Upper lobe of left lung (tissue), 6 donors: Measurements from ENCODE around the gene IFNAR1. TPM values are rescaled to one million over a fixed set of nuclear protein-coding genes. Genes with fewer than 3 reads are reported as not detected.
"Not testable (repeated sequence)": the region's sequence is repeated elsewhere in the genome, so short reads cannot be mapped to it uniquely, and the experiment has no call there.

Experiments
- ATAC-seq, 2 donors: fragments of 200-7000 bp; cut with Tn5 transposase; one replicate each; pipeline ENCODE4 v1.9.1; 2022; ENCODE audit warnings: mild to moderate bottlenecking in 2 of 2, moderate library complexity in 2 of 2; ENCODE audit not compliant: low FRiP score in 2 of 2
- DNase-seq, 2 donors: peaks; one replicate each; pipeline ENCODE4 v3.0.0-alpha.2; 2019 to 2020
- H3K27ac ChIP-seq, 4 donors: fragments of 200-600 bp; sonication (generic); one replicate each; pipeline ENCODE4 v1.5.1; 2016 to 2019
- H3K27me3 ChIP-seq, 4 donors: fragments of 200-600 bp; sonication (generic); one replicate each; pipeline ENCODE4 v1.5.1; 2017 to 2019
- H3K36me3 ChIP-seq, 4 donors: fragments of 200-600 bp; sonication (generic); one replicate each; pipeline ENCODE4 v1.5.1; 2016 to 2019
- H3K4me1 ChIP-seq, 4 donors: fragments of 200-600 bp; sonication (generic); one replicate each; pipeline ENCODE4 v1.5.1; 2018 to 2019
- H3K4me3 ChIP-seq, 4 donors: fragments of 200-600 bp; sonication (generic); one replicate each; pipeline ENCODE4 v1.5.1; 2017 to 2019; ENCODE audit warnings: mild to moderate bottlenecking in 2 of 4, moderate library complexity in 1 of 4
- H3K9me3 ChIP-seq, 4 donors: fragments of 200-600 bp; sonication (generic); one replicate each; pipeline ENCODE4 v1.5.1; 2018 to 2019
- EP300 ChIP-seq, 4 donors: sonication (generic); formaldehyde crosslinking; IDR thresholded peaks; one replicate each; pipeline ENCODE4 v1.5.1; 2017; ENCODE audit warnings: antibody characterized with exemption in 4 of 4, control low read depth in 2 of 4
- POLR2A ChIP-seq, 4 donors: fragments of 450-650 bp; IDR thresholded peaks; one replicate each; pipeline ENCODE4 v1.5.1; 2016 to 2017; ENCODE audit warnings: antibody characterized with exemption in 4 of 4, mild to moderate bottlenecking in 2 of 4
- POLR2AphosphoS5 ChIP-seq, 2 donors: sonication (generic); formaldehyde crosslinking; IDR thresholded peaks; one replicate each; pipeline ENCODE4 v1.5.1; 2017; ENCODE audit warnings: antibody characterized with exemption in 2 of 2
- WGBS, 2 donors: methylation state at CpG; one replicate each; pipeline ENCODE4 v1.1.5; 2017 to 2018; 5-methylcytosine and 5-hydroxymethylcytosine counted together
- total RNA-seq, 6 donors: library from RNA; depleted of rRNA in 4 of 6; stranded (reverse); fragments of >200 nt in 4 of 6; gene quantifications; one replicate each; pipeline versions ENCODE4 v1.1.0 to v1.2.1, GENCODE V29; 2016 to 2021
- TF ChIP-seq, protein P1 (sequence below), 6 experiments: fragments of 450-650 bp in 4 of 6; fragments of 200-600 bp in 2 of 6; sonication (generic) in 2 of 6; IDR thresholded peaks; one replicate each; pipeline ENCODE4 v1.5.1; 2016 to 2019; ENCODE audit warnings: antibody characterized with exemption in 6 of 6
- donor health status: DM: no; HTN: no; CAD: no; lungs with moderate emphysema.
- donor health status: DM: no; HTN: yes; CAD: no; lungs with severe emphysema.

IFNAR1 gene
- total RNA-seq, 6 donors from 2014 or later: 17.1 to 68.5 (median 36.0) TPM

DNA sequence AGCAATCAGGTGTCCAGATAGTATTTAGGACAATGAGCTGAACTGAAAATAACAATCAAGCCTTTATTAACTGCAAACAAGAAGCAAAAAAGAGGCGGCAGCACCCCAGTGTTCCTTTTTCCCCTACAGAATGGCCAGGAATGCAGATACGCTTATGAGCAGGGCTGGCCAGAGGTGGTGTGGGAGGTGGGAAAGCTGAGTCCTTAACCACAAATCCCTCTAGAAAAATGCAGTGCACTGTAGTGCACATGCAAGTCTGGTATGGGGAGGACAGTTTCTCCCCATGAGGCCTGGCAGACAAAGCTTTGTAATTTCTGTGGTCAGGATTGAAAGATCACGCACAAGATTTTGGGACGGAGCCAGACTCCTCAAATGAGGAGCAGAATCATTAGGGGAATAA lies 10.7 kb upstream of the IFNAR1 start:
- Histone ChIP-seq H3K9me3 (no peaks in the 10 kb centered on the region), H3K36me3 (no peaks in the 10 kb centered on the region), H3K27ac (no peak overlapping the region), H3K4me3 (no peak overlapping the region), H3K27me3 (no peaks in the 10 kb centered on the region), H3K4me1 (no peaks in the 10 kb centered on the region)
- TF ChIP-seq, protein P1, sequence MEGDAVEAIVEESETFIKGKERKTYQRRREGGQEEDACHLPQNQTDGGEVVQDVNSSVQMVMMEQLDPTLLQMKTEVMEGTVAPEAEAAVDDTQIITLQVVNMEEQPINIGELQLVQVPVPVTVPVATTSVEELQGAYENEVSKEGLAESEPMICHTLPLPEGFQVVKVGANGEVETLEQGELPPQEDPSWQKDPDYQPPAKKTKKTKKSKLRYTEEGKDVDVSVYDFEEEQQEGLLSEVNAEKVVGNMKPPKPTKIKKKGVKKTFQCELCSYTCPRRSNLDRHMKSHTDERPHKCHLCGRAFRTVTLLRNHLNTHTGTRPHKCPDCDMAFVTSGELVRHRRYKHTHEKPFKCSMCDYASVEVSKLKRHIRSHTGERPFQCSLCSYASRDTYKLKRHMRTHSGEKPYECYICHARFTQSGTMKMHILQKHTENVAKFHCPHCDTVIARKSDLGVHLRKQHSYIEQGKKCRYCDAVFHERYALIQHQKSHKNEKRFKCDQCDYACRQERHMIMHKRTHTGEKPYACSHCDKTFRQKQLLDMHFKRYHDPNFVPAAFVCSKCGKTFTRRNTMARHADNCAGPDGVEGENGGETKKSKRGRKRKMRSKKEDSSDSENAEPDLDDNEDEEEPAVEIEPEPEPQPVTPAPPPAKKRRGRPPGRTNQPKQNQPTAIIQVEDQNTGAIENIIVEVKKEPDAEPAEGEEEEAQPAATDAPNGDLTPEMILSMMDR (IDR thresholded peaks at IDR 0.05): no peak
- no peak for TF ChIP-seq EP300 (IDR thresholded peaks at IDR 0.05)
- no peak for TF ChIP-seq POLR2A (IDR thresholded peaks at IDR 0.05)
- TF ChIP-seq POLR2AphosphoS5 (IDR thresholded peaks at IDR 0.05): no peak
- WGBS, 2 donors: 68 to 90% methylated on average over 4 of the region's 4 CpGs
- ATAC-seq (no peak), DNase-seq (no peak)

DNA sequence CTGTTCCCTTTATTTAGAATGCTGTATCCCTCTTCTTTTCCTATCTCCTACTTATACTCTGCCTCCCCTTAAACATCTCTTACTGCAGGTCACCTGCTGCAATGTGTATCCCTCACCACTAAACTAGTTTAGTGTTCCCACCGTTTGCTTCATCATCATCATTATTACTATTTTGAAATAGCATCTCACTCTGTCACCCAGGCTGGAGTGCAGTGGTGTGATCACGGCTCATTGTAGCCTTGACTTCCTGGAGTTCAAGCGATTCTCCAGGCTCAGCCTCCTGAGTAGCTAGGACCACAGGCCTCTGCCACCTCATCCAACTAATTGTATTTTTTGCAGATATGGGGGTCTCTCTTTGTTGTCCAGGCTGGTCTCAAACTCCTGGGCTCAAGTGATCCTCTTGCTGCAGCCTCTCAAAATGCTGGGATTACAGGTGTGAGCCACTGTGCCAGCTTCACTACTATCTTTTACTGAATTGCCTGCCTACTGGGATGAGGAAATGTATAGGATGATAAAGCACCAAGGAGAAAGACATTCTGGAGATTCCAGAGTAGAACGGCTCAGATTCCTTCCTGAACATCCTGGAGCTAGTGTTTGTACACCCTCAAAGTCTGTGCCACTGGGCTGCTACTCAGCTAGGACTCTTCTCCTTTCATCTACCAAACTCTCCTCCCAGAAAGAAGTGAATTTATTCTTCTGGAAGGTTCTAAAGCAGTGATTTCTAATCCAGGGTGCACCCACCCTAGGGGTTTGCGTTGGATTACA lies 8.6 kb upstream of the IFNAR1 start:
- WGBS, 2 donors: 68 to 74% methylated on average over 5 of the region's 5 CpGs
- Histone ChIP-seq H3K27me3 (no peaks in the 10 kb centered on the region), H3K27ac (peak overlapping the region in 1 of 4 donors; percentile 18), H3K4me3 (no peak overlapping the region), H3K36me3 (no peaks in the 10 kb centered on the region), H3K9me3 (no peaks in the 10 kb centered on the region), H3K4me1 (no peaks in the 10 kb centered on the region)
- DNase-seq (no peak), ATAC-seq (no peak)
- TF ChIP-seq, protein P1 (IDR thresholded peaks at IDR 0.05): no peak
- TF ChIP-seq POLR2A (IDR thresholded peaks at IDR 0.05): no peak
- TF ChIP-seq EP300 (IDR thresholded peaks at IDR 0.05): no peak
- no peak for TF ChIP-seq POLR2AphosphoS5 (IDR thresholded peaks at IDR 0.05)

DNA sequence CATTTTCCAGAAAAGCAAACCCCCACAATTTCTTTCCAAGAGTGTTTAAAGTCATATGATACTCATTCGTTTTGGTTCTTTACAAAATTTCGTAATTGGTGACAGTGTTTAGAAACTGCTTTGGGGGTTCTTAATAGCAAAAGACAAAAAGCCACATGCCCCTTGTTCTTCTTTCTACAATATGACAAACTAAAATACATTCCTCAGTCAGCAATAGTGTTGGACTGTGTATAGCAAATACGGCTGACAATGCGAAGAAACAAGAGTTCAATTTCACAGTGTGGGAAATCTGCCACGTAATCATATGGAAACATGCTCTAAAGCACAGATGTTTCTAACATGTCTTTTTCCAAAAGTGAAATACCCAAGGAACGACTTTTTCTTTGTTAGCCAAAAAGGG lies 7.6 kb upstream of the IFNAR1 start:
- WGBS, 2 donors: 52 to 58% methylated on average over 6 of the region's 6 CpGs
- no peaks in the 10 kb centered on the region for H3K27me3 ChIP-seq
- H3K27ac ChIP-seq: no peak overlapping the region
- ATAC-seq (no peak), DNase-seq (no peak)
- no peaks in the 10 kb centered on the region for H3K4me1 ChIP-seq
- H3K4me3 ChIP-seq: no peak overlapping the region
- H3K9me3 ChIP-seq: no peaks in the 10 kb centered on the region
- TF ChIP-seq EP300 (IDR thresholded peaks at IDR 0.05) (no peak), POLR2AphosphoS5 (IDR thresholded peaks at IDR 0.05) (no peak), POLR2A (IDR thresholded peaks at IDR 0.05) (no peak)
- TF ChIP-seq, protein P1 (IDR thresholded peaks at IDR 0.05): no peak
- H3K36me3 ChIP-seq: no peaks in the 10 kb centered on the region

DNA sequence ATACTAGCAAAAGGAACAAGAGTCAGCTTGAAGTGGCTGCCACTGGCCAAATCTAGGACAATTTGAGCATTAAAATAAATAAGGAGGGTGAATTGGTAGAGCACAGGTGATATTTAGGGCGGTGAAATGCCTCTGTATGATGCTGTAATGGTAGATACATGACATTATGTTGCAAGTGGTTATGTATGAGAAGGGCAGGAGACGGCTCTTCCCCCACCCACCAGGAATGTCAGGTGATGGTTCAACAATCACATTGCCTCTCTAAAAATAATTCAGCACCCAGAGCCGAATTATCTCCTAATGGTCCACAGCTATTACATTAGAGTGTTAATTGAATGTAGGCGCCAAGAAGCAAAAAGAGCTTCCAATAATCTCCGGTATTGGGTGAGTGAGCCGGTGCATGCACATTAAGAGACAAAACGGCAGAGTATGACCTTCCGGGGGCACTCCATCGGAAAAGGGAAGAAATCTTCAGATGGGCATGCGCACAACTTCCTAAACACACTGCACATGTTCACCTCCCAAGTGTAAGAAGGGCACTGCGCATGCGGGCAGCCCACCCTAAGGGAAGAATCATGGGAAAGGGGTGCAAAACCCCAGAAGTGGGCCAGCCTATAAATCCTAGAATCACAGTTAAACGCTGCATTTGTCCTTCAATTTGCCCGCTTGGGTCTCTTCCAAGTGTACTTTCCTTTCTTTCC lies 6.8 kb upstream of the IFNAR1 start:
- no peak overlapping the region for H3K4me3 ChIP-seq
- H3K27ac ChIP-seq: no peak overlapping the region
- DNase-seq (no peak), ATAC-seq (no peak)
- H3K36me3 ChIP-seq: no peaks in the 10 kb centered on the region
- no peaks in the 10 kb centered on the region for H3K9me3 ChIP-seq
- no peaks in the 10 kb centered on the region for H3K27me3 ChIP-seq
- H3K4me1 ChIP-seq: no peaks in the 10 kb centered on the region
- WGBS, 2 donors: 85 to 90% methylated on average over 14 of the region's 14 CpGs
- TF ChIP-seq EP300 (IDR thresholded peaks at IDR 0.05) (no peak), POLR2A (IDR thresholded peaks at IDR 0.05) (no peak), POLR2AphosphoS5 (IDR thresholded peaks at IDR 0.05) (no peak)
- TF ChIP-seq, protein P1 (IDR thresholded peaks at IDR 0.05): no peak

DNA sequence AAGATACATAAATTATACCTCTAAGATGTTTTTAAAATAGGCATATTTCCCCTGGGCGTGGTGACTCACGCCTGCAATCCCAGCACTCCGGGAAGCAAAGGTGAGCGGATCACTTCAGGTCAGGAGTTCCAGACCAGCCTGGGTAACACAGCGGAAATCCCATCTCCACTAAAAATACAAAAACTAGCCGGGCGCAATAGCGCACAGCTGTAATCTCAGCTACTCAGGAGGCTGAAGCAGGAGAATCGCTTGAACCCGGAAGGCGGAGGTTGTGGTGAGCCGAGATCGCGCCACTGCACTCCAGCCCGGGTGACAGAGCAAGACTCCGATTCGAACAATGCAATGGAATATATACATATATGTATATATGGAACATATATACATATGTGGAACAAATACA lies 3.8 kb upstream of the IFNAR1 start:
- DNase-seq: peak in 1 of 2 donors; percentile 34
- not testable (repeated sequence) for H3K4me1 ChIP-seq, H3K27me3 ChIP-seq, ATAC-seq, H3K27ac ChIP-seq, H3K36me3 ChIP-seq, H3K9me3 ChIP-seq, H3K4me3 ChIP-seq
- WGBS, 2 donors: 91 to 92% methylated on average over 17 of the region's 17 CpGs

DNA sequence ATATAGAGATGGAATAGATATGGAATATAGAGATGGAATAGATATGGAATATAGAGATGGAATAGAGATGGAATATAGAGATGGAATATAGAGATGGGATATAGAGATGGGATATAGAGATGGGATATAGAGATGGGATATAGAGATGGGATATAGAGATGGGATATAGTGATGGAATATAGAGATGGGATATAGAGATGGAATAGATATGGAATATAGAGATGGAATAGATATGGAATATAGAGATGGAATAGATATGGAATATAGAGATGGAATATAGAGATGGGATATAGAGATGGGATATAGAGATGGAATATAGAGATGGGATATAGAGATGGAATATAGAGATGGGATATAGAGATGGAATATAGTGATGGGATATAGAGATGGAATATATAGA lies 1.2 kb upstream of the IFNAR1 start:
- not testable (repeated sequence) for ATAC-seq, DNase-seq
- peak overlapping the region in 2 of 4 donors; percentile 97 to 98 for H3K27ac ChIP-seq

More for the DNA sequence above, 1.2 kb upstream of the IFNAR1 start:
- not testable (repeated sequence) for H3K9me3 ChIP-seq, H3K27me3 ChIP-seq, H3K36me3 ChIP-seq
- peak overlapping the region in 2 of 4 donors; percentile 68 to 93 for H3K4me3 ChIP-seq
- peaks cover 21 to 31% (median 25%) of the 10 kb centered on the region in 4 donors for H3K4me1 ChIP-seq
